Caco-2 (cell line): ENCODE results near the gene SLC25A10. TPM values are rescaled to one million over a fixed set of nuclear protein-coding genes. Genes with fewer than 3 reads are reported as not detected.
A peak's percentile ranks its signal among the peaks of the same experiment; 100 is the strongest.

Source experiments
- BruUV-seq: library from RNA; stranded (reverse); fragments of 400-500 nt; replicated peaks from 2 replicates; lab custom pipeline; 2021; lab: Mats Ljungman, UMichigan
- CTCF ChIA-PET: fragments of 300-600 bp; sonication (Branson Sonifier 250); formaldehyde crosslinking; loops from one replicate; lab custom pipeline; 2022; ENCODE audit warnings: antibody characterized with exemption; lab: Charles Lee
- POLR2A ChIA-PET: fragments of 300-600 bp; sonication (Branson Sonifier 250); formaldehyde crosslinking; loops from one replicate; lab custom pipeline; 2022; ENCODE audit warnings: antibody characterized with exemption; lab: Charles Lee
- DNase-seq, 2 experiments: peaks; one replicate each; pipeline versions ENCODE4 v3.0.0 to v3.0.0-alpha.2; 2020 to 2022
- H3K27me3 ChIP-seq: replicated peaks from 2 replicates; pipeline ENCODE4 v1.6.0; 2011; ENCODE audit warnings: low read length; ENCODE audit not compliant: control insufficient read depth, insufficient read depth
- H3K36me3 ChIP-seq: 2 replicates; pipeline ENCODE4 v1.5.1; 2011; ENCODE audit warnings: low read length; ENCODE audit not compliant: control insufficient read depth, insufficient read depth
- H3K4me1 ChIP-seq: fragments of 250-450 bp; sonication (Bioruptor Pico); 2 replicates; pipeline ENCODE4 v1.5.1; 2020; ENCODE audit warnings: mild to moderate bottlenecking
- H3K4me3 ChIP-seq: 2 replicates; pipeline ENCODE4 v1.5.1; 2011; ENCODE audit warnings: low read depth, mild to moderate bottlenecking, control low read depth, low read length
- H3K9me3 ChIP-seq: fragments of 250-450 bp; sonication (Bioruptor Pico); 2 replicates; pipeline ENCODE4 v1.5.1; 2020; ENCODE audit warnings: mild to moderate bottlenecking, moderate library complexity
- H3K27ac Mint-ChIP-seq: one replicate; pipeline ENCODE4 v1.8.0; 2022; ENCODE audit warnings: mixed read lengths; ENCODE audit not compliant: unreplicated experiment
- H3K27me3 Mint-ChIP-seq: one replicate; pipeline ENCODE4 v1.8.0; 2022; ENCODE audit warnings: mixed read lengths; ENCODE audit not compliant: insufficient read depth, unreplicated experiment
- H3K36me3 Mint-ChIP-seq: one replicate; pipeline ENCODE4 v1.8.0; 2022; ENCODE audit warnings: mild to moderate bottlenecking, mixed read lengths; ENCODE audit not compliant: insufficient read depth, unreplicated experiment
- H3K4me1 Mint-ChIP-seq: one replicate; pipeline ENCODE4 v1.8.0; 2022; ENCODE audit warnings: low read depth, mixed read lengths; ENCODE audit not compliant: unreplicated experiment
- H3K4me3 Mint-ChIP-seq: one replicate; pipeline ENCODE4 v1.8.0; 2022; ENCODE audit warnings: mild to moderate bottlenecking, moderate library complexity, mixed read lengths; ENCODE audit not compliant: unreplicated experiment
- H3K9me3 Mint-ChIP-seq: one replicate; pipeline ENCODE4 v1.8.0; 2022; ENCODE audit warnings: mixed read lengths; ENCODE audit not compliant: unreplicated experiment
- intact Hi-C: fragments of 100-400 bp; cut with micrococcal nuclease; formaldehyde crosslinking; loops from one replicate; pipeline ENCODE4 v1.10.0; 2022; ENCODE audit not compliant: unreplicated experiment
- total RNA-seq: library from RNA; stranded (reverse); gene quantifications from 2 replicates; pipeline ENCODE4 v1.2.3, GENCODE V29; 2022
- TF ChIP-seq, protein P1 (sequence below), 2 experiments: fragments of 200-600 bp in 1 of 2; IDR thresholded peaks; 1 replicate in 1 of 2; 2 replicates in 1 of 2; pipeline versions ENCODE4 v1.5.1 to v1.8.0; 2011 to 2022; ENCODE audit warnings: antibody characterized with exemption in 1 of 2, control low read depth in 1 of 2, inconsistent platforms in 1 of 2, low read depth in 1 of 2, low read length in 1 of 2, mild to moderate bottlenecking in 1 of 2, moderate library complexity in 1 of 2; ENCODE audit not compliant: insufficient read depth in 1 of 2, severe bottlenecking in 1 of 2, unreplicated experiment in 1 of 2

SLC25A10 gene
- total RNA-seq, 1 experiment from 2014 or later = 49.5 TPM

DNA sequence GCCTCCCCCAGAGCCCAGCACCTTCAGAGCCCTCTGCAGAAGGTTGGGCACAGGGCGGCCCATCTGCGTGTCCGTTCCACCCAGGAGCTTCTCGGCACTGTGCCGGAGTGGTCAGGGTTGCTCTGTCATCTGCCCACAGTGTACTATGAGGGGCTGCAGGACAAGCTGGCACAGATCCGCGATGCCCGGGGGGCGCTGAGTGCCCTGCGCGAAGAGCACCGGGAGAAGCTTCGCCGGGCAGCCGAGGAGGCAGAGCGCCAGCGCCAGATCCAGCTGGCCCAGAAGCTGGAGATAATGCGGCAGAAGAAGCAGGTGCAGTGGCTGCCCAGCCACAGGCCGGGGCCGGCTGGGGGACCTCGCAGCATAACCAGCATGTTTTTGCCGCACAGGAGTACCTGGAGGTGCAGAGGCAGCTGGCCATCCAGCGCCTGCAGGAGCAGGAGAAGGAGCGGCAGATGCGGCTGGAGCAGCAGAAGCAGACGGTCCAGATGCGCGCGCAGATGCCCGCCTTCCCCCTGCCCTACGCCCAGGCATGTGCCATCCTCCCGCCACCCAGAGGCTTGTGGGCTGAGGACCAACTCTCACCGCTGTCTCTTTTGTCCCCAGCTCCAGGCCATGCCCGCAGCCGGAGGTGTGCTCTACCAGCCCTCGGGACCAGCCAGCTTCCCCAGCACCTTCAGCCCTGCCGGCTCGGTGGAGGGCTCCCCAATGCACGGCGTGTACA, 15.7 kb upstream of the SLC25A10 start:
- no peak for DNase-seq
- CTCF ChIA-PET = interaction anchor here (0.5 kb wide), 1 partner anchor 11 kb away, joined by 3 read pairs; no protein-coding TSS in a partner anchor
- intact Hi-C loops = no loop called here
- H3K4me1 Mint-ChIP-seq = peaks cover 9% of the 10 kb centered on the region
- Histone ChIP-seq H3K36me3 (peaks cover 4% of the 10 kb centered on the region), H3K4me3 (no peak overlapping the region), H3K27me3 (no peaks in the 10 kb centered on the region), H3K4me1 (peaks cover 2% of the 10 kb centered on the region), H3K9me3 (no peaks in the 10 kb centered on the region)
- TF ChIP-seq, protein P1, sequence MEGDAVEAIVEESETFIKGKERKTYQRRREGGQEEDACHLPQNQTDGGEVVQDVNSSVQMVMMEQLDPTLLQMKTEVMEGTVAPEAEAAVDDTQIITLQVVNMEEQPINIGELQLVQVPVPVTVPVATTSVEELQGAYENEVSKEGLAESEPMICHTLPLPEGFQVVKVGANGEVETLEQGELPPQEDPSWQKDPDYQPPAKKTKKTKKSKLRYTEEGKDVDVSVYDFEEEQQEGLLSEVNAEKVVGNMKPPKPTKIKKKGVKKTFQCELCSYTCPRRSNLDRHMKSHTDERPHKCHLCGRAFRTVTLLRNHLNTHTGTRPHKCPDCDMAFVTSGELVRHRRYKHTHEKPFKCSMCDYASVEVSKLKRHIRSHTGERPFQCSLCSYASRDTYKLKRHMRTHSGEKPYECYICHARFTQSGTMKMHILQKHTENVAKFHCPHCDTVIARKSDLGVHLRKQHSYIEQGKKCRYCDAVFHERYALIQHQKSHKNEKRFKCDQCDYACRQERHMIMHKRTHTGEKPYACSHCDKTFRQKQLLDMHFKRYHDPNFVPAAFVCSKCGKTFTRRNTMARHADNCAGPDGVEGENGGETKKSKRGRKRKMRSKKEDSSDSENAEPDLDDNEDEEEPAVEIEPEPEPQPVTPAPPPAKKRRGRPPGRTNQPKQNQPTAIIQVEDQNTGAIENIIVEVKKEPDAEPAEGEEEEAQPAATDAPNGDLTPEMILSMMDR (IDR thresholded peaks at IDR 0.05; ENCODE audit: insufficient read depth in 1 of 2, low read depth in 1 of 2, low read length in 1 of 2, severe bottlenecking in 1 of 2, unreplicated experiment in 1 of 2) = no peak
- H3K9me3 Mint-ChIP-seq = no peaks in the 10 kb centered on the region
- no peak overlapping the region for H3K27ac Mint-ChIP-seq
- POLR2A ChIA-PET = no interaction called here
- H3K27me3 Mint-ChIP-seq = no peaks in the 10 kb centered on the region
- H3K36me3 Mint-ChIP-seq = peaks cover 87% of the 10 kb centered on the region
- no peak overlapping the region for H3K4me3 Mint-ChIP-seq
- BruUV-seq = TSS peak; percentile 33

DNA sequence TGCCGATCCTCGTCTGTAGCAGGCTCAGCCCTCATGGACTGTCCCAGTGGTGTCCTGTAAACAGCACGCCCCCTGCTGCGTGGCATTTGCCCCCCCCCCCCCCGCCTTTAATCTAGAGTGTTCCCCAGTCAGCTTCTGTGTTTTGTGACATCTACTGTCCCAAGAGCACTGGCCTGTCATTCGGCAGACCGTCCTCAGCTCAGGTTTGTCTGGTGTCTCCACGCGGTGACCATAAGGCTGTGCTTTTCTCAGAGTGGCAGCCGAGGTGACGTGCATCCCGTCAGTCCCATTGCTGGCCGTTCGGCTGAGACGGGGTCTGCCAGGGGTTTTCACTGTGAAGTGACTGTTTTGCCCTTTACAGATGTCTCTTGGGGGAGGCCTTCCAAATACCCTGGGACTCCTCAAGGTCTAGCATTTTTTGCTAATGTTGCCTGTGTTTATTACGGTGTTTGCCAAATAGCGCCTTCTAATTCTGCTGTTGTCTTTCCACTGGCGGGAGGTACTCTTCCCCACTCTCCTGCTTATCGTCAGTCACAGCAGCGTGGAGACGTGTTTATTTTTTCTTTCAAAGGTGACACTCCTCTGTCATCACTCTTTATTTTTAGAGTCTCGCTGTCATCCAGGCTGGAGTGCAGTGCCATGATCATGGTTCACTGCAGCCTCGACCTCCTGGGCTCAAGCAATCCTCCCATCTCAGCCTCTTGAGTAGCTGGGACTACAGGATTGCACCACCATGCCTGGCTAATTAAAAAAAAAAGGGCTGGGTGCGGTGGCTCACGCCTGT, 14.6 kb upstream of the SLC25A10 start:
- peaks cover 11% of the 10 kb centered on the region for H3K4me1 ChIP-seq
- intact Hi-C loops = no loop called here
- TF ChIP-seq, protein P1 (IDR thresholded peaks at IDR 0.05; ENCODE audit: insufficient read depth in 1 of 2, low read depth in 1 of 2, low read length in 1 of 2, severe bottlenecking in 1 of 2, unreplicated experiment in 1 of 2) = no peak
- Mint-ChIP-seq H3K27me3 (no peaks in the 10 kb centered on the region), H3K27ac (peak overlapping the region; percentile 69), H3K36me3 (peaks cover 87% of the 10 kb centered on the region), H3K4me1 (peaks cover 20% of the 10 kb centered on the region), H3K4me3 (no peak overlapping the region), H3K9me3 (no peaks in the 10 kb centered on the region)
- DNase-seq = no peak
- CTCF ChIA-PET = no interaction called here
- no peaks in the 10 kb centered on the region for H3K27me3 ChIP-seq
- BruUV-seq = no TSS peak
- H3K36me3 ChIP-seq = peaks cover 7% of the 10 kb centered on the region
- POLR2A ChIA-PET = no interaction called here
- no peaks in the 10 kb centered on the region for H3K9me3 ChIP-seq
- H3K4me3 ChIP-seq = no peak overlapping the region
